Measurements from ENCODE around the gene KCNN2.

GRCh38 chr5:114346181-114346580 is 15.7 kb upstream of the KCNN2 start:
- TF ChIP-seq CTCF (conservative IDR thresholded peaks at IDR 0.05 in 1 of 2, IDR thresholded peaks at IDR 0.05 in 1 of 2; ENCODE audit: low read depth in 1 of 2, low read length in 2 of 2) (no peak), EZH2 (IDR thresholded peaks at IDR 0.05; ENCODE audit: low read length, missing control alignments) (no peak)

Measured in fibroblast of lung (primary cell).